Stimulated activated CD8-positive, alpha-beta memory T cell treated with anti-CD3 and anti-CD28 coated beads, Interleukin-12 subunit alpha, Interleukin-12 subunit beta, amount 100 ng/mL, for 24 hours (primary cell): ENCODE results near the gene SYT14.
"Not testable (repeated sequence)": the region's sequence is repeated elsewhere in the genome, so short reads cannot be mapped to it uniquely, and the experiment has no call there.

Experiments
- DNase-seq: peaks from one replicate; pipeline ENCODE4 v3.0.0-alpha.2; 2020; ENCODE audit errors: extremely low read depth

SYT14 gene

GRCh38 chr1:210027994-210028393, 90.0 kb downstream of the SYT14 start:
- DNase-seq, result no peak

- no peak for DNase-seq
Observed at GRCh38 chr1:210031473-210031872, 93.5 kb downstream of the SYT14 start.

GRCh38 chr1:210043058-210043457, 105.0 kb downstream of the SYT14 start:
- no peak for DNase-seq

- no peak for DNase-seq
Observed at GRCh38 chr1:210049616-210050015, 111.6 kb downstream of the SYT14 start.

- DNase-seq, result not testable (repeated sequence)
Observed at GRCh38 chr1:210050491-210050890, 112.5 kb downstream of the SYT14 start.

- DNase-seq, result no peak
Observed at GRCh38 chr1:210053126-210053525, 115.1 kb downstream of the SYT14 start.

GRCh38 chr1:210057593-210057992, 119.6 kb downstream of the SYT14 start:
- DNase-seq, result no peak

GRCh38 chr1:210061992-210062391, 124.0 kb downstream of the SYT14 start:
- no peak for DNase-seq

- DNase-seq, result no peak
Observed at GRCh38 chr1:210070531-210070930, 132.5 kb downstream of the SYT14 start.

- DNase-seq, result no peak
Observed at GRCh38 chr1:210072129-210072528, 134.1 kb downstream of the SYT14 start.

GRCh38 chr1:210072896-210073504, 135.0 kb downstream of the SYT14 start:
- DNase-seq, result no peak

- no peak for DNase-seq
Observed at GRCh38 chr1:210074904-210075303, 136.9 kb downstream of the SYT14 start.

GRCh38 chr1:210076620-210077019, 138.6 kb downstream of the SYT14 start:
- no peak for DNase-seq

- no peak for DNase-seq
Observed at GRCh38 chr1:210081494-210081893, 143.5 kb downstream of the SYT14 start.

- DNase-seq, result no peak
Observed at GRCh38 chr1:210085359-210085758, 147.3 kb downstream of the SYT14 start.

GRCh38 chr1:210087058-210087457, 149.0 kb downstream of the SYT14 start:
- DNase-seq, result no peak

- DNase-seq, result no peak
Observed at GRCh38 chr1:210089855-210090254, 151.8 kb downstream of the SYT14 start.

GRCh38 chr1:210092366-210092765, 154.3 kb downstream of the SYT14 start:
- DNase-seq, result no peak

- no peak for DNase-seq
Observed at GRCh38 chr1:210093461-210093860, 155.4 kb downstream of the SYT14 start.

GRCh38 chr1:210098356-210098755, 160.3 kb downstream of the SYT14 start:
- DNase-seq, result no peak

GRCh38 chr1:210099921-210100320, 161.9 kb downstream of the SYT14 start:
- DNase-seq, result no peak

GRCh38 chr1:210104103-210104502, 166.1 kb downstream of the SYT14 start:
- no peak for DNase-seq

- DNase-seq, result not testable (repeated sequence)
Observed at GRCh38 chr1:210112906-210113305, 174.9 kb downstream of the SYT14 start.

- no peak for DNase-seq
Observed at GRCh38 chr1:210117198-210117597, 179.2 kb downstream of the SYT14 start.
